Measurements from ENCODE around the gene ITPR3. TPM values are rescaled to one million over a fixed set of nuclear protein-coding genes. Genes with fewer than 3 reads are reported as not detected.

The ITPR3 gene
- total RNA-seq, 1 donor, result 15.1 TPM

GRCh38 chr6:33621711-33622388, 728 bp downstream of the ITPR3 start:
- H3K4me3 ChIP-seq (ENCODE audit: low read depth, low read length), result peak overlapping the region; percentile 64
- no peak for TF ChIP-seq CTCF (IDR thresholded peaks at IDR 0.05; ENCODE audit: insufficient read depth, low read depth, low read length)
- DNase-seq (ENCODE audit: low read depth), result no peak

- peak overlapping the region; percentile 64 for H3K4me3 ChIP-seq (ENCODE audit: low read depth, low read length)
- TF ChIP-seq CTCF (IDR thresholded peaks at IDR 0.05; ENCODE audit: insufficient read depth, low read depth, low read length), result no peak
- peak; percentile 56 for DNase-seq (ENCODE audit: low read depth)
Observed at GRCh38 chr6:33622456-33623431, 1.6 kb downstream of the ITPR3 start.

GRCh38 chr6:33623895-33624381, 2.8 kb downstream of the ITPR3 start:
- no peak for DNase-seq (ENCODE audit: low read depth)
- no peak overlapping the region for H3K4me3 ChIP-seq (ENCODE audit: low read depth, low read length)

GRCh38 chr6:33624856-33625255, 3.7 kb downstream of the ITPR3 start:
- H3K4me3 ChIP-seq (ENCODE audit: low read depth, low read length), result no peak overlapping the region
- no peak for TF ChIP-seq CTCF (IDR thresholded peaks at IDR 0.05; ENCODE audit: insufficient read depth, low read depth, low read length)
- DNase-seq (ENCODE audit: low read depth), result no peak

More at GRCh38 chr6:33623895-33624381, 2.8 kb downstream of the ITPR3 start:
- no peak for TF ChIP-seq CTCF (IDR thresholded peaks at IDR 0.05; ENCODE audit: insufficient read depth, low read depth, low read length)

GRCh38 chr6:33627876-33628275, 6.8 kb downstream of the ITPR3 start:
- no peak for TF ChIP-seq CTCF (IDR thresholded peaks at IDR 0.05; ENCODE audit: insufficient read depth, low read depth, low read length)

GRCh38 chr6:33628401-33628964, 7.4 kb downstream of the ITPR3 start:
- H3K4me3 ChIP-seq (ENCODE audit: low read depth, low read length), result no peak overlapping the region
- no peak for TF ChIP-seq CTCF (IDR thresholded peaks at IDR 0.05; ENCODE audit: insufficient read depth, low read depth, low read length)
- no peak for DNase-seq (ENCODE audit: low read depth)

More at GRCh38 chr6:33627876-33628275, 6.8 kb downstream of the ITPR3 start:
- DNase-seq (ENCODE audit: low read depth), result no peak
- H3K4me3 ChIP-seq (ENCODE audit: low read depth, low read length), result no peak overlapping the region
